GM12875 (cell line): ENCODE results near the gene ZNF682.
"Not testable (repeated sequence)": the region's sequence is repeated elsewhere in the genome, so short reads cannot be mapped to it uniquely, and the experiment has no call there.

Experiments used
- H3K4me3 ChIP-seq: one replicate; pipeline ENCODE4 v1.5.1; 2011; ENCODE audit warnings: low read depth, low read length, control low read depth
- TF ChIP-seq, protein P1 (sequence below): IDR thresholded peaks from 2 replicates; pipeline ENCODE4 v1.5.1; 2011; ENCODE audit warnings: low read depth, mild to moderate bottlenecking, control low read depth, inconsistent platforms, low read length, moderate library complexity, borderline replicate concordance; ENCODE audit not compliant: insufficient read depth

ZNF682 gene

GRCh38 chr19:20070691-20071090 lies 31.4 kb upstream of the ZNF682 start:
- TF ChIP-seq, protein P1, sequence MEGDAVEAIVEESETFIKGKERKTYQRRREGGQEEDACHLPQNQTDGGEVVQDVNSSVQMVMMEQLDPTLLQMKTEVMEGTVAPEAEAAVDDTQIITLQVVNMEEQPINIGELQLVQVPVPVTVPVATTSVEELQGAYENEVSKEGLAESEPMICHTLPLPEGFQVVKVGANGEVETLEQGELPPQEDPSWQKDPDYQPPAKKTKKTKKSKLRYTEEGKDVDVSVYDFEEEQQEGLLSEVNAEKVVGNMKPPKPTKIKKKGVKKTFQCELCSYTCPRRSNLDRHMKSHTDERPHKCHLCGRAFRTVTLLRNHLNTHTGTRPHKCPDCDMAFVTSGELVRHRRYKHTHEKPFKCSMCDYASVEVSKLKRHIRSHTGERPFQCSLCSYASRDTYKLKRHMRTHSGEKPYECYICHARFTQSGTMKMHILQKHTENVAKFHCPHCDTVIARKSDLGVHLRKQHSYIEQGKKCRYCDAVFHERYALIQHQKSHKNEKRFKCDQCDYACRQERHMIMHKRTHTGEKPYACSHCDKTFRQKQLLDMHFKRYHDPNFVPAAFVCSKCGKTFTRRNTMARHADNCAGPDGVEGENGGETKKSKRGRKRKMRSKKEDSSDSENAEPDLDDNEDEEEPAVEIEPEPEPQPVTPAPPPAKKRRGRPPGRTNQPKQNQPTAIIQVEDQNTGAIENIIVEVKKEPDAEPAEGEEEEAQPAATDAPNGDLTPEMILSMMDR = no peak
- H3K4me3 ChIP-seq = no peak overlapping the region

GRCh38 chr19:20068559-20068958 lies 29.3 kb upstream of the ZNF682 start:
- not testable (repeated sequence) for H3K4me3 ChIP-seq

DNA sequence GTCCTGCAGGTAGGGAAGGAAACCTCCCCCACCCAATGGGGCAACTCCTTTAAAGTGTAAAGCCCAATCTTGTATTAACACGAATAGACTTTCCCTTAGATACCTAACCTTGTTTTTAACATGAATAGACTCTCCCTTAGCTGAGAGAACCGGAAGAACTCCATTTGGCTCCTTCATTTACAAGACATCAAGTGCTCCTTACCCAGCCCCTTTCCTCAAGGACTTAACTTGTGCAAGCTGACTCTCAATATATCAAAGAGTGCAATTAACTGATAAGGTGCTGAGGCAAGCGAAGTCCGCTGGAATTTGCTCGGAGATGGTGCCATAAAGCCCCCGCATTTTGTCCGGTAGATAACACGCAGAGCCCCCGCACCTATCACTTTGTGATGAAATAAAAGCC lies 28.6 kb upstream of the ZNF682 start:
- TF ChIP-seq, protein P1 = no peak
- H3K4me3 ChIP-seq = no peak overlapping the region

DNA sequence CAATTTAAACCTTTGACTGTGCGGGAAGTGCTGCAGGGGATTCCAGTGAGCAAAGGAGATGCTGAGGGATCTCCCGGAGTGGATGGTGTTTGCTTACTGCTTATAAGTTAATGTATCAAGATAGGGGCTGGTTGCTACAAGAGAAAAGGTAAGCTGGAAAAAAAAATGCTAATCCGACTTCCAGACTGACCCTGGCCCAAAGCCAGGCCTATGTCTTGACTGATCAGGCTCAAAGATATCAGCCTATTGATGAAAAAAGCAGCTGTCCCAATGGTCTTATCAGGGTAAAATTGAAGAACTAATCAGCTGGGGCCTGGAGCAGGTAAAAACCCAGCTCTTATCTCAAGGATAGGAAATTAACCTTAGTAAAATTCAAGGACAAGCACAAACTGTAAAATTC lies 27.6 kb upstream of the ZNF682 start:
- TF ChIP-seq, protein P1 = no peak

GRCh38 chr19:20060282-20060681 lies 21.0 kb upstream of the ZNF682 start:
- TF ChIP-seq, protein P1 = no peak
- H3K4me3 ChIP-seq = no peak overlapping the region

More for the DNA sequence above, 27.6 kb upstream of the ZNF682 start:
- H3K4me3 ChIP-seq = no peak overlapping the region

GRCh38 chr19:20058738-20059137 lies 19.4 kb upstream of the ZNF682 start:
- not testable (repeated sequence) for H3K4me3 ChIP-seq

DNA sequence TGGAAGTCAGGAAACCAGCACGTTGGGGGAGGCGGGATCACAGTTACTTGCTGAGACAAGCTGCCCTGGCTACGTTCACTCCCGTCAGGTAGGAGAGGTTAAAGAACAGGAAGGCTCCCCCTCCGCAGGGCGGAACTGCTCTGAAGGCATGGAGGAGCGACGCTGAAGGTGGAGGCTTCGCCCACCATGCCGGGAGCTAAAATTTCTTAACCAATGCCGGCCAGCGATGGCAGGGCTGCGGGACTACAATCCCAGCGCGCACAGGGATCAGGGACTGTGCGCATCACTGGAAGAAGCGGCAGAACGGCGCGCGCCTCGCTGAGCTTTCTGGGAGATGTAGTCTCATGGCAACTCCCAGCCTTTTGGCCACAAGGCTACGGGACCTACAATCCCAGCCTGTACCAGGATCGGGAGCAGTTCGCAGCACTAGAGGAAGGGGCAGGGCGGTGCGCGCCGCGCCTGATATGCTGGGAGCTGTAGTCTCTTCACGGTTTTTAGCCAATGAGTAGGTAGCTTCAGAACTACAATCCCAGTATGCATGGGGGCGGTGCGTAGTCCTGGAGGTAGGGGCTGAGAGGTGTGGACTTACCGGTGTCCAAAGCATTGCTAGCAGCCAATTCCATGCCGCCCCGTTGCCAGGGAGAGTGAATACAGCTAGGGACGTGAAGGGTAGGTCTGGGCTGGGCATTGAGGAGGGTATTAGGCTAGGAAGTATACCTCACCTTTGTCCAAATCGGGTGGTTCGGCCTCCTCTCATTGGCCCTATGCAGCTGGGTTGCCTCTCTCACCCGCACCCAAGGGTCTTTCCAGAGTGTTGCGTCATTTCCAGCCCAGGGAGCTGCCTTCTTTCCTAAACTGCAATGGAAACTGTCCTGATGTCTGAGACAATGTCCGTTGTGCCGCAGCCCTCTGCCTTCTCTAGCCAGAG lies 12.8 kb upstream of the ZNF682 start:
- H3K4me3 ChIP-seq = no peak overlapping the region
- TF ChIP-seq, protein P1 = no peak

- not testable (repeated sequence) for H3K4me3 ChIP-seq
Observed at GRCh38 chr19:20045742-20046141, 6.4 kb upstream of the ZNF682 start.

DNA sequence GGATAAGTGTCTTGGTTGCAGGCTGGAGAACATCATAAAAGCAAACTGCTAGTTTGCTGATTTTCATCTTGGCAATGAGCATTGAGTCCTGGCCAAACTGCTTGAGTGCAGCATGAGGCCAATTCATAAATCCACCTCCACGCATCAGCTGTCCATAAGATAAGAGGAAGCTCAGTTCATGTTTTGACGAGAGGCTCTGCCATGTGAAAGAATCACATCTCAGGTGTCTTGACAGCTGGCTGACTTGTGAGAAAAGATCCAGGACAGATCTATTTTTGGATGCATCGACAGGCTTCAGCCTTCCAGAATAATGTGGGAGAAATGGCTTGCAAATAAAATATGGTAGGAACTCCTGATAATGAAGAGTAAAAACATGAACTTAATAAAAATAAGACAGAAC lies 5.4 kb upstream of the ZNF682 start:
- TF ChIP-seq, protein P1 = no peak
- no peak overlapping the region for H3K4me3 ChIP-seq
